WERI-Rb-1 (cell line): Measurements from ENCODE around the gene SNAPIN.

Experiments used
- DNase-seq: peaks from one replicate; pipeline ENCODE4 v3.0.0-alpha.2; 2020
- H3K27ac ChIP-seq: fragments of 250-450 bp; sonication (Bioruptor Pico); 2 replicates; pipeline ENCODE4 v1.5.1; 2020; ENCODE audit warnings: mild to moderate bottlenecking, moderate library complexity
- H3K27me3 ChIP-seq: fragments of 250-450 bp; sonication (Bioruptor Pico); 2 replicates; pipeline ENCODE4 v1.5.1; 2021; ENCODE audit warnings: mild to moderate bottlenecking, low read depth, moderate library complexity; ENCODE audit not compliant: insufficient read depth, severe bottlenecking
- H3K36me3 ChIP-seq: fragments of 250-450 bp; sonication (Bioruptor Pico); 2 replicates; pipeline ENCODE4 v1.5.1; 2020; ENCODE audit warnings: mild to moderate bottlenecking, moderate library complexity
- H3K4me3 ChIP-seq: 2 replicates; pipeline ENCODE4 v1.5.1; 2011; ENCODE audit warnings: low read depth, mild to moderate bottlenecking, control low read depth, low read length
- H3K9me3 ChIP-seq: fragments of 250-450 bp; sonication (Bioruptor Pico); 2 replicates; pipeline ENCODE4 v1.5.1; 2021; ENCODE audit warnings: mild to moderate bottlenecking, moderate library complexity; ENCODE audit not compliant: severe bottlenecking
- CTCF ChIP-seq: IDR thresholded peaks from 2 replicates; pipeline ENCODE4 v1.5.1; 2011; ENCODE audit warnings: low read depth, mild to moderate bottlenecking, control low read depth, inconsistent platforms, low read length

Gene SNAPIN

GRCh38 chr1:153611356-153611755, 47.1 kb upstream of the SNAPIN start:
- DNase-seq: no peak
- no peak overlapping the region for H3K27ac ChIP-seq
- no peaks in the 10 kb centered on the region for H3K9me3 ChIP-seq
- no peaks in the 10 kb centered on the region for H3K27me3 ChIP-seq
- H3K4me3 ChIP-seq: no peak overlapping the region
- H3K36me3 ChIP-seq: no peaks in the 10 kb centered on the region
- no peak for TF ChIP-seq CTCF

GRCh38 chr1:153612111-153612754, 46.3 kb upstream of the SNAPIN start:
- no peaks in the 10 kb centered on the region; the same call in 1 of the 2 replicates for H3K36me3 ChIP-seq
- no peaks in the 10 kb centered on the region for H3K27me3 ChIP-seq
- TF ChIP-seq CTCF: no peak
- no peak for DNase-seq
- H3K9me3 ChIP-seq: no peaks in the 10 kb centered on the region
- peak overlapping the region; percentile 40 for H3K4me3 ChIP-seq
- H3K27ac ChIP-seq: peak overlapping the region; percentile 5; the same call in 1 of the 2 replicates

- Histone ChIP-seq H3K27ac (peak within 1 kb of the TSS; percentile 5; the same call in 1 of the 2 replicates), H3K27me3 (no peaks in the 10 kb centered on the region), H3K4me3 (peak within 1 kb of the TSS; percentile 40), H3K36me3 (peaks cover 4% of the 10 kb centered on the region), H3K9me3 (no peaks in the 10 kb centered on the region)
- TF ChIP-seq CTCF: no peak
- DNase-seq: peak; percentile 79
Measured at GRCh38 chr1:153612755-153613331, 45.7 kb upstream of the SNAPIN start, which contains the start of gene S100A16. TSS of gene S100A16 (minus strand) at chr1:153613137. CDS start at chr1:153608151, 4,986 bp downstream.

- Histone ChIP-seq H3K4me3 (no peak overlapping the region), H3K27me3 (no peaks in the 10 kb centered on the region), H3K9me3 (no peaks in the 10 kb centered on the region), H3K27ac (no peak overlapping the region), H3K36me3 (peaks cover 10% of the 10 kb centered on the region)
- DNase-seq: no peak
- no peak for TF ChIP-seq CTCF
Measured at GRCh38 chr1:153613406-153613805, 45.1 kb upstream of the SNAPIN start.

GRCh38 chr1:153614189-153614900, 44.2 kb upstream of the SNAPIN start:
- Histone ChIP-seq H3K9me3 (no peaks in the 10 kb centered on the region), H3K36me3 (peaks cover 19% of the 10 kb centered on the region), H3K27ac (no peak overlapping the region), H3K4me3 (no peak overlapping the region), H3K27me3 (no peaks in the 10 kb centered on the region)
- no peak for TF ChIP-seq CTCF
- DNase-seq: no peak
